HEK293 (cell line): Measurements from ENCODE around the gene PTPRG.

Source experiments
- BCL11A ChIP-seq: fragments of 450-650 bp; formaldehyde crosslinking; IDR thresholded peaks from 2 replicates; pipeline ENCODE4 v1.5.1; 2016; ENCODE audit warnings: low read depth, missing biosample characterization, missing genetic modification characterization
- CTCF ChIP-seq: fragments of 450-650 bp; formaldehyde crosslinking; IDR thresholded peaks from 2 replicates; pipeline ENCODE4 v1.5.1; 2016; ENCODE audit warnings: missing biosample characterization, missing genetic modification characterization
- REPIN1 ChIP-seq: fragments of 450-650 bp; formaldehyde crosslinking; IDR thresholded peaks from 2 replicates; pipeline ENCODE4 v1.5.1; 2017; ENCODE audit warnings: missing biosample characterization, missing genetic modification characterization, low read depth
- TCF7L2 ChIP-seq: IDR thresholded peaks from 2 replicates; pipeline ENCODE4 v1.6.1; 2011; ENCODE audit warnings: low read depth, mild to moderate bottlenecking, inconsistent platforms, low read length, moderate library complexity, borderline replicate concordance
- TSHZ1 ChIP-seq: fragments of 450-650 bp; formaldehyde crosslinking; IDR thresholded peaks from 2 replicates; pipeline ENCODE4 v1.5.1; 2016; ENCODE audit warnings: missing biosample characterization, missing genetic modification characterization, borderline replicate concordance
- ZFP3 ChIP-seq: fragments of 450-650 bp; formaldehyde crosslinking; IDR thresholded peaks from 2 replicates; pipeline ENCODE4 v1.5.1; 2016; ENCODE audit warnings: low read depth, missing biosample characterization, missing genetic modification characterization
- ZNF239 ChIP-seq: fragments of 450-650 bp; formaldehyde crosslinking; IDR thresholded peaks from 2 replicates; pipeline ENCODE4 v1.5.1; 2016; ENCODE audit warnings: missing biosample characterization, missing genetic modification characterization
- ZNF311 ChIP-seq: fragments of 450-650 bp; formaldehyde crosslinking; IDR thresholded peaks from 2 replicates; pipeline ENCODE4 v1.5.1; 2017; ENCODE audit warnings: missing biosample characterization, missing genetic modification characterization, borderline replicate concordance
- ZNF510 ChIP-seq: fragments of 450-650 bp; formaldehyde crosslinking; IDR thresholded peaks from 2 replicates; pipeline ENCODE4 v1.5.1; 2018; ENCODE audit warnings: mild to moderate bottlenecking, missing genetic modification characterization, missing biosample characterization; ENCODE audit not compliant: insufficient replicate concordance
- ZNF558 ChIP-seq: fragments of 450-650 bp; formaldehyde crosslinking; IDR thresholded peaks from 2 replicates; pipeline ENCODE4 v1.5.1; 2016; ENCODE audit warnings: missing biosample characterization, missing genetic modification characterization
- ZNF596 ChIP-seq: fragments of 450-650 bp; IDR thresholded peaks from 2 replicates; pipeline ENCODE4 v1.5.0; 2018; ENCODE audit warnings: missing biosample characterization, mild to moderate bottlenecking, missing genetic modification characterization, moderate library complexity
- ZNF621 ChIP-seq: fragments of 450-650 bp; formaldehyde crosslinking; IDR thresholded peaks from 2 replicates; pipeline ENCODE4 v1.5.1; 2017; ENCODE audit warnings: missing biosample characterization, missing genetic modification characterization
- ZNF747 ChIP-seq: fragments of 450-650 bp; formaldehyde crosslinking; IDR thresholded peaks from 2 replicates; pipeline ENCODE4 v1.5.1; 2016; ENCODE audit warnings: missing biosample characterization, missing genetic modification characterization
- TF ChIP-seq, protein P1 (sequence below): fragments of 450-650 bp; formaldehyde crosslinking; IDR thresholded peaks from 2 replicates; pipeline ENCODE4 v1.5.1; 2016; ENCODE audit warnings: missing biosample characterization, missing genetic modification characterization

DNA sequence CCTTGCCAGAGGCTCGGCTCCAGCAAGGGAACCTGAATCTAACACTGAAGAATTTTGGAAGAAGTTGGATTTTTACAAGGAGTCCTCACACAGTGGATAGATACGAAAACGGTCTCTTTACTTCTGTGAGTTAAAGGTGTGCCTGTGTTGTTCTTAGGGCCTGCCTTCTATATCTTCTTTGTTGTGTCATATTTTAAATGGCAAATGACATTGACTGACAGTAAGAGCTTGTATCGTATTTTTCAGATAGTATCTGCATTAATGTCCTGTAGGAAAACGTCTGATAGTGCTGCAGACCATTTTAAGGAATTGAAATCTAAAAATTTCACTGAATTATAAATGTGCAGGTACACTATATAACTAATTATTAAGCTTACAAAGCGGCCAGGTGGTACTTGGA lies 56.3 kb downstream of the PTPRG start:
- no peak for TF ChIP-seq ZNF311 (tag by site-specific recombination)
- no peak for TF ChIP-seq ZNF510 (tag by site-specific recombination)
- no peak for TF ChIP-seq TCF7L2
- TF ChIP-seq ZNF239, result no peak
- no peak for TF ChIP-seq ZNF747 (tag by site-specific recombination)
- TF ChIP-seq, protein P1, sequence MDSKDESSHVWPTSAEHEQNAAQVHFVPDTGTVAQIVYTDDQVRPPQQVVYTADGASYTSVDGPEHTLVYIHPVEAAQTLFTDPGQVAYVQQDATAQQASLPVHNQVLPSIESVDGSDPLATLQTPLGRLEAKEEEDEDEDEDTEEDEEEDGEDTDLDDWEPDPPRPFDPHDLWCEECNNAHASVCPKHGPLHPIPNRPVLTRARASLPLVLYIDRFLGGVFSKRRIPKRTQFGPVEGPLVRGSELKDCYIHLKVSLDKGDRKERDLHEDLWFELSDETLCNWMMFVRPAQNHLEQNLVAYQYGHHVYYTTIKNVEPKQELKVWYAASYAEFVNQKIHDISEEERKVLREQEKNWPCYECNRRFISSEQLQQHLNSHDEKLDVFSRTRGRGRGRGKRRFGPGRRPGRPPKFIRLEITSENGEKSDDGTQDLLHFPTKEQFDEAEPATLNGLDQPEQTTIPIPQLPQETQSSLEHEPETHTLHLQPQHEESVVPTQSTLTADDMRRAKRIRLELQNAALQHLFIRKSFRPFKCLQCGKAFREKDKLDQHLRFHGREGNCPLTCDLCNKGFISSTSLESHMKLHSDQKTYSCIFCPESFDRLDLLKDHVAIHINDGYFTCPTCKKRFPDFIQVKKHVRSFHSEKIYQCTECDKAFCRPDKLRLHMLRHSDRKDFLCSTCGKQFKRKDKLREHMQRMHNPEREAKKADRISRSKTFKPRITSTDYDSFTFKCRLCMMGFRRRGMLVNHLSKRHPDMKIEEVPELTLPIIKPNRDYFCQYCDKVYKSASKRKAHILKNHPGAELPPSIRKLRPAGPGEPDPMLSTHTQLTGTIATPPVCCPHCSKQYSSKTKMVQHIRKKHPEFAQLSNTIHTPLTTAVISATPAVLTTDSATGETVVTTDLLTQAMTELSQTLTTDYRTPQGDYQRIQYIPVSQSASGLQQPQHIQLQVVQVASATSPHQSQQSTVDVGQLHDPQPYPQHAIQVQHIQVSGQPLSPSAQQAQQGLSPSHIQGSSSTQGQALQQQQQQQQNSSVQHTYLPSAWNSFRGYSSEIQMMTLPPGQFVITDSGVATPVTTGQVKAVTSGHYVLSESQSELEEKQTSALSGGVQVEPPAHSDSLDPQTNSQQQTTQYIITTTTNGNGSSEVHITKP (tag by site-specific recombination), result no peak
- TF ChIP-seq BCL11A (tag by site-specific recombination), result no peak
- no peak for TF ChIP-seq REPIN1
- no peak for TF ChIP-seq CTCF (tag by site-specific recombination)
- no peak for TF ChIP-seq ZFP3 (tag by site-specific recombination)
- TF ChIP-seq ZNF596 (tag by site-specific recombination), result no peak
- no peak for TF ChIP-seq TSHZ1 (tag by site-specific recombination)
- no peak for TF ChIP-seq ZNF558
- no peak for TF ChIP-seq ZNF621 (tag by site-specific recombination)
